ENCODE measurements around the gene TNIP1. TPM values are rescaled to one million over a fixed set of nuclear protein-coding genes. Genes with fewer than 3 reads are reported as not detected.

TNIP1 gene
- total RNA-seq, 2 donors from 2014 or later: 51.3 to 52.2 TPM

DNA sequence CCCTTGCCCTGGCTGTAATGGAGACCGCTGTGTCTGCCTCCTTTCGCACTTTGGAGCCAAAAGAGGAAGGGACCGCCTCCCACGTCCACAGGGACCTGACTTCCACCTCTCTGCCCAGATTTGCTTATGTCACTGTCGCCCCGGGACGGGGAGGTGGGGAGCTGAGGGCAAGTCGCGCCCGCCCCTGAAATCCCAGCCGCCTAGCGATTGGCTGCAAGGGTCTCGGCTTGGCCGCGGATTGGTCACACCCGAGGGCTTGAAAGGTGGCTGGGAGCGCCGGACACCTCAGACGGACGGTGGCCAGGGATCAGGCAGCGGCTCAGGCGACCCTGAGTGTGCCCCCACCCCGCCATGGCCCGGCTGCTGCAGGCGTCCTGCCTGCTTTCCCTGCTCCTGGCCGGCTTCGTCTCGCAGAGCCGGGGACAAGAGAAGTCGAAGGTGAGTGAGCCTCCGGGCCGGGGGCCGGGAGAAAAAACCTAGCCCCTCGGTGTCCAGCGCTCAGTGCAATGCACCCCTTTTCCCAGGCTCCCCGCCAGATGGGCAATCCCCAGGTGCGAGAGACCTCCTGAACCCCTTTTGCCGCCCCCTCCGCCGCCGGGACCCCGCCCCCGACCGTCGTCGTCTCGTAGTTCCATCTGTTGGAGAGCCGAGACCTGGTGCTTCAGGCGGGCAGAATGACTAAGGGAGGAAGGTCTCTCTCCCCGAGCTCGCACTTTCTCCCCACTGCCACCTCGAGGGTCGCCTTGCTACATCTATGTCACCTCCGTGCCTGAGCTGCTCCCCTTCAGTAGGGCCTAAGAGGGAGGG, 60.3 kb downstream of the TNIP1 start, which contains the start of gene GPX3:
TSS of gene GPX3 (plus strand) at position 288 of the 807 bp plus-strand sequence. CDS start at position 352, 64 bp downstream.
- H3K27ac Mint-ChIP-seq: peak within 1 kb of the TSS; percentile 80

DNA sequence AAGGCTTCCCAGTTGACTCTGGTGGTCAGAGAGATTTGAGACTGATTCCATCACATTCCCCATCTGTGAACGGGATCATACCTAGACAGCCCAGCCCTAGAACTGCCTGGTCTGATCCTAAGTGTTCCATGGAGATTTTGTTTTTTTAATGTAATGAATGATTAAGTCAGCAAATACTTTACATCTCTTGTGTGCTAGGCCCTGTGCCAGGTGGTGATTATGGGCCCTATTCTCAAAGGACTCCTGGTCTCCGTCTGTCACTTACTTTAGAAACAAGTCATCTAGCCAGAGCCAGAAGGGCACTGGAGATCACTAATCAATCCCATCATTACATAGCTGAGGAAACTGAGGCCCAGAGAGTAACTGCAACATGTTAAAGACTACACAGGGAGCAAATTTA, 61.5 kb downstream of the TNIP1 start:
- H3K27ac Mint-ChIP-seq: no peak overlapping the region
- peaks cover 17% of the 10 kb centered on the region for H3K4me1 Mint-ChIP-seq
- H3K36me3 Mint-ChIP-seq (ENCODE audit: low read depth): peaks cover 4% of the 10 kb centered on the region
- no peaks in the 10 kb centered on the region for H3K4me1 ChIP-seq (ENCODE audit: control insufficient read depth, insufficient read depth, low read length)
- H3K4me3 ChIP-seq (ENCODE audit: low read length): no peak overlapping the region
- TF ChIP-seq, protein P1, sequence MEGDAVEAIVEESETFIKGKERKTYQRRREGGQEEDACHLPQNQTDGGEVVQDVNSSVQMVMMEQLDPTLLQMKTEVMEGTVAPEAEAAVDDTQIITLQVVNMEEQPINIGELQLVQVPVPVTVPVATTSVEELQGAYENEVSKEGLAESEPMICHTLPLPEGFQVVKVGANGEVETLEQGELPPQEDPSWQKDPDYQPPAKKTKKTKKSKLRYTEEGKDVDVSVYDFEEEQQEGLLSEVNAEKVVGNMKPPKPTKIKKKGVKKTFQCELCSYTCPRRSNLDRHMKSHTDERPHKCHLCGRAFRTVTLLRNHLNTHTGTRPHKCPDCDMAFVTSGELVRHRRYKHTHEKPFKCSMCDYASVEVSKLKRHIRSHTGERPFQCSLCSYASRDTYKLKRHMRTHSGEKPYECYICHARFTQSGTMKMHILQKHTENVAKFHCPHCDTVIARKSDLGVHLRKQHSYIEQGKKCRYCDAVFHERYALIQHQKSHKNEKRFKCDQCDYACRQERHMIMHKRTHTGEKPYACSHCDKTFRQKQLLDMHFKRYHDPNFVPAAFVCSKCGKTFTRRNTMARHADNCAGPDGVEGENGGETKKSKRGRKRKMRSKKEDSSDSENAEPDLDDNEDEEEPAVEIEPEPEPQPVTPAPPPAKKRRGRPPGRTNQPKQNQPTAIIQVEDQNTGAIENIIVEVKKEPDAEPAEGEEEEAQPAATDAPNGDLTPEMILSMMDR (conservative IDR thresholded peaks at IDR 0.05): no peak
- H3K4me3 Mint-ChIP-seq: no peak overlapping the region
- WGBS, 2 experiments (ENCODE audit: insufficient coverage in 1 of 2, insufficient read length in 1 of 2): 92 to 100% methylated on average over 2 of the region's 2 CpGs
- DNase-seq: no peak
- H3K9ac ChIP-seq (ENCODE audit: extremely low read depth, low read length, poor library complexity, severe bottlenecking): no peak overlapping the region
- no peaks in the 10 kb centered on the region for H3K27me3 ChIP-seq (ENCODE audit: control insufficient read depth, insufficient read depth, low read length, poor library complexity, severe bottlenecking)
- H3K27me3 Mint-ChIP-seq (ENCODE audit: insufficient read depth): peaks cover 17% of the 10 kb centered on the region
- H3K27ac ChIP-seq (ENCODE audit: low read depth, low read length): no peak overlapping the region
- H3K9me3 ChIP-seq (ENCODE audit: control insufficient read depth, low read length): no peaks in the 10 kb centered on the region
- H3K9me3 Mint-ChIP-seq: no peaks in the 10 kb centered on the region
- no peaks in the 10 kb centered on the region for H3K36me3 ChIP-seq (ENCODE audit: control insufficient read depth, insufficient read depth, low read length)

More for the DNA sequence above, 60.3 kb downstream of the TNIP1 start, which contains the start of gene GPX3:
- peak; percentile 97 for DNase-seq
- H3K36me3 ChIP-seq (ENCODE audit: control insufficient read depth, insufficient read depth, low read length): peaks cover 3% of the 10 kb centered on the region
- TF ChIP-seq, protein P1 (conservative IDR thresholded peaks at IDR 0.05): no peak
- Mint-ChIP-seq H3K9me3 (no peaks in the 10 kb centered on the region), H3K4me3 (peak within 1 kb of the TSS; percentile 71), H3K27me3 (ENCODE audit: insufficient read depth) (peaks cover 17% of the 10 kb centered on the region), H3K4me1 (peaks cover 11% of the 10 kb centered on the region), H3K36me3 (ENCODE audit: low read depth) (peaks cover 4% of the 10 kb centered on the region)
- 0 to 1% methylated on average over 18 to 54 of the region's 54 CpGs for WGBS, 2 experiments (ENCODE audit: insufficient coverage in 1 of 2, insufficient read length in 1 of 2)
- no peaks in the 10 kb centered on the region for H3K9me3 ChIP-seq (ENCODE audit: control insufficient read depth, low read length)
- no peaks in the 10 kb centered on the region for H3K4me1 ChIP-seq (ENCODE audit: control insufficient read depth, insufficient read depth, low read length)
- H3K27me3 ChIP-seq (ENCODE audit: control insufficient read depth, insufficient read depth, low read length, poor library complexity, severe bottlenecking): no peaks in the 10 kb centered on the region
- H3K27ac ChIP-seq (ENCODE audit: low read depth, low read length): no peak within 1 kb of the TSS
- H3K4me3 ChIP-seq (ENCODE audit: low read length): peak within 1 kb of the TSS; percentile 78
- H3K9ac ChIP-seq (ENCODE audit: extremely low read depth, low read length, poor library complexity, severe bottlenecking): peak within 1 kb of the TSS; percentile 56

GRCh38 chr5:151018846-151019245, 62.0 kb downstream of the TNIP1 start:
- DNase-seq: no peak
- H3K4me3 ChIP-seq (ENCODE audit: low read length): no peak overlapping the region

More at GRCh38 chr5:151018846-151019245, 62.0 kb downstream of the TNIP1 start:
- Mint-ChIP-seq H3K36me3 (ENCODE audit: low read depth) (no peaks in the 10 kb centered on the region), H3K4me3 (no peak overlapping the region), H3K27me3 (ENCODE audit: insufficient read depth) (peaks cover 17% of the 10 kb centered on the region), H3K4me1 (peaks cover 17% of the 10 kb centered on the region), H3K9me3 (no peaks in the 10 kb centered on the region), H3K27ac (no peak overlapping the region)
- H3K36me3 ChIP-seq (ENCODE audit: control insufficient read depth, insufficient read depth, low read length): no peaks in the 10 kb centered on the region
- H3K9ac ChIP-seq (ENCODE audit: extremely low read depth, low read length, poor library complexity, severe bottlenecking): no peak overlapping the region
- WGBS, 2 experiments (ENCODE audit: insufficient coverage in 1 of 2, insufficient read length in 1 of 2): 91 to 100% methylated on average over 1 to 2 of the region's 2 CpGs
- no peaks in the 10 kb centered on the region for H3K4me1 ChIP-seq (ENCODE audit: control insufficient read depth, insufficient read depth, low read length)
- TF ChIP-seq, protein P1 (conservative IDR thresholded peaks at IDR 0.05): no peak
- no peaks in the 10 kb centered on the region for H3K27me3 ChIP-seq (ENCODE audit: control insufficient read depth, insufficient read depth, low read length, poor library complexity, severe bottlenecking)
- no peak overlapping the region for H3K27ac ChIP-seq (ENCODE audit: low read depth, low read length)
- H3K9me3 ChIP-seq (ENCODE audit: control insufficient read depth, low read length): no peaks in the 10 kb centered on the region

All from endodermal cell (in vitro differentiated cells).